ENCODE measurements around the gene SEZ6. TPM values are rescaled to one million over a fixed set of nuclear protein-coding genes. Genes with fewer than 3 reads are reported as not detected.

The SEZ6 gene
- total RNA-seq: under 1 TPM in 1 of 4 donors, not detected in 3; 0.13 TPM

- ATAC-seq: peak; percentile 73
These were observed at the start of gene SEZ6 for GRCh38 chr17:29005936-29006511. Gene SEZ6, minus strand, starts transcription at chr17:29006033. Its CDS starts 164 bp downstream, at chr17:29005869.

GRCh38 chr17:29054835-29055234 lies 49.0 kb upstream of the SEZ6 start:
- no peak for ATAC-seq
- TF ChIP-seq EP300 (IDR thresholded peaks at IDR 0.05) (no peak), CTCF (IDR thresholded peaks at IDR 0.05) (no peak), POLR2A (IDR thresholded peaks at IDR 0.05) (no peak), POLR2AphosphoS5 (IDR thresholded peaks at IDR 0.05) (no peak)
- 100% methylated on average over 1 of the region's 10 CpGs; no CpG with 5 or more reads in 1 of the 2 donors for WGBS, 2 donors (ENCODE audit: low coverage in 1 of 2)
- Histone ChIP-seq H3K27me3 (no peaks in the 10 kb centered on the region), H3K4me3 (no peak overlapping the region), H3K9me3 (no peaks in the 10 kb centered on the region), H3K27ac (no peak overlapping the region), H3K36me3 (no peaks in the 10 kb centered on the region), H3K4me1 (no peaks in the 10 kb centered on the region)

More at GRCh38 chr17:29005936-29006511, at the start of gene SEZ6:
- peak in 3 of 4 experiments; percentile 27 to 52 (median 41) for TF ChIP-seq CTCF (IDR thresholded peaks at IDR 0.05)
- no peak for TF ChIP-seq EP300 (IDR thresholded peaks at IDR 0.05)
- Histone ChIP-seq H3K36me3 (no peaks in the 10 kb centered on the region), H3K27me3 (peaks cover 67% of the 10 kb centered on the region), H3K4me1 (peaks cover 0 to 14% (median 6%) of the 10 kb centered on the region in 3 donors), H3K9me3 (no peaks in the 10 kb centered on the region), H3K27ac (no peak within 1 kb of the TSS), H3K4me3 (peak within 1 kb of the TSS in 1 of 2 donors; percentile 24)
- WGBS, 2 donors (ENCODE audit: low coverage in 1 of 2): 19% methylated on average over 6 of the region's 43 CpGs; no CpG with 5 or more reads in 1 of the 2 donors

GRCh38 chr17:29051731-29052130 lies 45.9 kb upstream of the SEZ6 start:
- Histone ChIP-seq H3K36me3 (no peaks in the 10 kb centered on the region), H3K27me3 (no peaks in the 10 kb centered on the region), H3K9me3 (no peaks in the 10 kb centered on the region), H3K4me3 (no peak overlapping the region), H3K27ac (no peak overlapping the region), H3K4me1 (no peaks in the 10 kb centered on the region)
- ATAC-seq: no peak
- 100% methylated on average over 1 of the region's 6 CpGs; no CpG with 5 or more reads in 1 of the 2 donors for WGBS, 2 donors (ENCODE audit: low coverage in 1 of 2)
- TF ChIP-seq CTCF (IDR thresholded peaks at IDR 0.05): no peak
- no peak for TF ChIP-seq POLR2A (IDR thresholded peaks at IDR 0.05)
- no peak for TF ChIP-seq POLR2AphosphoS5 (IDR thresholded peaks at IDR 0.05)
- TF ChIP-seq EP300 (IDR thresholded peaks at IDR 0.05): no peak

GRCh38 chr17:29051194-29051593 lies 45.4 kb upstream of the SEZ6 start:
- H3K4me3 ChIP-seq: no peak overlapping the region
- 86% methylated on average over 8 of the region's 12 CpGs; no CpG with 5 or more reads in 1 of the 2 donors for WGBS, 2 donors (ENCODE audit: low coverage in 1 of 2)

More at GRCh38 chr17:29051194-29051593, 45.4 kb upstream of the SEZ6 start:
- no peak overlapping the region for H3K27ac ChIP-seq
- no peaks in the 10 kb centered on the region for H3K27me3 ChIP-seq
- no peak for TF ChIP-seq CTCF (IDR thresholded peaks at IDR 0.05)
- no peak for TF ChIP-seq POLR2A (IDR thresholded peaks at IDR 0.05)
- TF ChIP-seq EP300 (IDR thresholded peaks at IDR 0.05): no peak
- no peak for TF ChIP-seq POLR2AphosphoS5 (IDR thresholded peaks at IDR 0.05)
- no peaks in the 10 kb centered on the region for H3K4me1 ChIP-seq
- no peaks in the 10 kb centered on the region for H3K9me3 ChIP-seq
- no peaks in the 10 kb centered on the region for H3K36me3 ChIP-seq
- no peak for ATAC-seq
